HK-2 (cell line): ENCODE data around the gene ADRA1B.

Source experiments
- DNase-seq: peaks from one replicate; pipeline ENCODE4 v3.0.0-alpha.2; 2018; ENCODE audit not compliant: unreplicated experiment

ADRA1B gene

GRCh38 chr5:159928122-159928909 is 12.0 kb downstream of the ADRA1B start:
- peak; percentile 44 for DNase-seq

- DNase-seq, result no peak
Measured at GRCh38 chr5:159929176-159929575, 12.9 kb downstream of the ADRA1B start.

GRCh38 chr5:159933531-159934485 is 17.5 kb downstream of the ADRA1B start:
- DNase-seq, result no peak

GRCh38 chr5:159935946-159936345 is 19.7 kb downstream of the ADRA1B start:
- no peak for DNase-seq

- no peak for DNase-seq
Measured at GRCh38 chr5:159936686-159937329, 20.5 kb downstream of the ADRA1B start.

GRCh38 chr5:159937580-159937979 is 21.3 kb downstream of the ADRA1B start:
- no peak for DNase-seq

- no peak for DNase-seq
Measured at GRCh38 chr5:159943326-159943725, 27.0 kb downstream of the ADRA1B start.

GRCh38 chr5:159944056-159944600 is 27.8 kb downstream of the ADRA1B start:
- DNase-seq, result no peak

GRCh38 chr5:159945359-159945758 is 29.1 kb downstream of the ADRA1B start:
- DNase-seq, result no peak

- no peak for DNase-seq
Measured at GRCh38 chr5:159947708-159948358, 31.6 kb downstream of the ADRA1B start.

GRCh38 chr5:159951387-159951786 is 35.1 kb downstream of the ADRA1B start:
- DNase-seq, result no peak

GRCh38 chr5:159951834-159952233 is 35.6 kb downstream of the ADRA1B start:
- no peak for DNase-seq

GRCh38 chr5:159953609-159954008 is 37.3 kb downstream of the ADRA1B start:
- DNase-seq, result no peak

GRCh38 chr5:159955056-159955624 is 38.9 kb downstream of the ADRA1B start:
- DNase-seq, result no peak

- DNase-seq, result no peak
Measured at GRCh38 chr5:159956074-159956473, 39.8 kb downstream of the ADRA1B start.

- no peak for DNase-seq
Measured at GRCh38 chr5:159961176-159962160, 45.2 kb downstream of the ADRA1B start.

GRCh38 chr5:159962214-159962613 is 45.9 kb downstream of the ADRA1B start:
- DNase-seq, result no peak

- no peak for DNase-seq
Measured at GRCh38 chr5:159963935-159964334, 47.7 kb downstream of the ADRA1B start.

- peak; percentile 20 for DNase-seq
Measured at GRCh38 chr5:159965031-159965837, 49.0 kb downstream of the ADRA1B start.
